ENCODE data around the gene NR1I2. TPM values are rescaled to one million over a fixed set of nuclear protein-coding genes. Genes with fewer than 3 reads are reported as not detected.
A peak's percentile ranks its signal among the peaks of the same experiment; 100 is the strongest.

The NR1I2 gene
- total and polyA plus RNA-seq, 4 donors, result 3.2 to 121 (median 48.1) TPM

DNA sequence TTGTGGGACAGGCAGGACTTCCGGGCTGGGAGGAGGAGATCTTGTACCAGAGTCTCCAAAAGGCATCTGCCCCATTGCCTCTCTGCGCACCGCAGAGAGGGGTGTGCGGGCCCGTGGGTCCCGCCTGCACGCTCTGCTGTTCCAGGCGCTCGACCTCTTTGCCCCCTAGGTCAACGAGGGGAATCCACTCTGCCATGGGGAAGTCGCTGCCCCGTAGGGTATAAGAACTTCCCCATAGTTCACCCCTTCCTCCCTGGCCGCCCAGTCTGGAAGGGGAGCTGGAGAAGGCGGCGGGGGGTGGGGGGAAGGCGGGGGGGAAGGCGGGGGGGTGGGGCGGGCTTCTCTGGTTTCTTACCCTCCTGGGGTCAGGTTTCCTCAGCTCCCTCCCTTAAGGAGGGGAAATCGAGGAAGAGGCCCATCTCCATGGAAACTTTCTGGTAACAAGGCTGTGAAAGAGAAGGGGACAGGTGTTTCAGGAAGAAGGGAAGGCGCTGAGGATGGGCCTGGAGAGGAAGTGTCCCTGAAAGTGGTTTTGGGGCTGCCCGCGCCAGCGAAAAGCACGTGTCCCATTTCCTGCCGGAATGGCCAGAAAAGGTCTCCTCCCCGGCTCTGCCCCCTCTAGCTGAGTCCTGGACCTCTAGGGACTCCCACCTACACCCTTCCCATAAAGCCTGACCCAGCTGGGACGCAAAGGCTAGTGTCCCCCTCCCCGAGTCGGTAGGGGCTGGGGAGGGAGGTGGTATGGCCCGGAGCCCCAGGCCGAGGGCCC, 27.5 kb downstream of the NR1I2 start:
- DNase-seq (ENCODE audit: low spot score), result no peak
- peaks cover 15 to 44% (median 27%) of the 10 kb centered on the region in 4 donors for H3K36me3 ChIP-seq (ENCODE audit: control insufficient read depth in 4 of 4, insufficient read depth in 3 of 4, low read depth in 1 of 4, low read length in 3 of 4)
- peak overlapping the region in 1 of 3 donors; percentile 25 for H3K4me3 ChIP-seq (ENCODE audit: low read depth in 1 of 3, low read length in 3 of 3)
- no peaks in the 10 kb centered on the region for H3K27me3 ChIP-seq (ENCODE audit: control insufficient read depth in 4 of 4, insufficient read depth in 4 of 4, low read length in 3 of 4)
- H3K9me3 ChIP-seq (ENCODE audit: control insufficient read depth in 4 of 4, low read length in 3 of 4), result no peaks in the 10 kb centered on the region
- peaks cover 0 to 7% (median 1%) of the 10 kb centered on the region in 4 donors for H3K4me1 ChIP-seq (ENCODE audit: control insufficient read depth in 4 of 4, insufficient read depth in 4 of 4, low read length in 3 of 4)
- WGBS, result 71% methylated on average over 31 of the region's 31 CpGs
- no peak overlapping the region for H3K9ac ChIP-seq (ENCODE audit: low read depth in 1 of 2, low read length in 2 of 2)
- TF ChIP-seq YY1 (IDR thresholded peaks at IDR 0.05), result no peak
- TF ChIP-seq HNF4A (conservative IDR thresholded peaks at IDR 0.05), result no peak
- no peak for TF ChIP-seq SP1 (IDR thresholded peaks at IDR 0.05)
- no peak for TF ChIP-seq RAD21 (IDR thresholded peaks at IDR 0.05)
- TF ChIP-seq GABPA (IDR thresholded peaks at IDR 0.05 in 1 of 2, conservative IDR thresholded peaks at IDR 0.05 in 1 of 2), result no peak
- TF ChIP-seq, protein P1, sequence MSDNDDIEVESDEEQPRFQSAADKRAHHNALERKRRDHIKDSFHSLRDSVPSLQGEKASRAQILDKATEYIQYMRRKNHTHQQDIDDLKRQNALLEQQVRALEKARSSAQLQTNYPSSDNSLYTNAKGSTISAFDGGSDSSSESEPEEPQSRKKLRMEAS (IDR thresholded peaks at IDR 0.05), result no peak
- TF ChIP-seq CTCF (IDR thresholded peaks at IDR 0.05; ENCODE audit: low read depth, low read length, missing input control), result no peak
- TF ChIP-seq, protein P2, sequence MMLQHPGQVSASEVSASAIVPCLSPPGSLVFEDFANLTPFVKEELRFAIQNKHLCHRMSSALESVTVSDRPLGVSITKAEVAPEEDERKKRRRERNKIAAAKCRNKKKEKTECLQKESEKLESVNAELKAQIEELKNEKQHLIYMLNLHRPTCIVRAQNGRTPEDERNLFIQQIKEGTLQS (IDR thresholded peaks at IDR 0.05), result no peak
- no peak for TF ChIP-seq FOXA1 (IDR thresholded peaks at IDR 0.05)
- TF ChIP-seq HNF4G (IDR thresholded peaks at IDR 0.05), result no peak
- TF ChIP-seq JUND (IDR thresholded peaks at IDR 0.05), result no peak
- TF ChIP-seq RXRA (IDR thresholded peaks at IDR 0.05), result no peak
- TF ChIP-seq FOXA2 (IDR thresholded peaks at IDR 0.05), result no peak
- no peak for TF ChIP-seq ZBTB33 (IDR thresholded peaks at IDR 0.05)
- no peak for TF ChIP-seq REST (IDR thresholded peaks at IDR 0.05)
- no peak overlapping the region for H3K27ac ChIP-seq (ENCODE audit: low read depth in 1 of 2, low read length in 2 of 2)

Measured in liver (tissue), 9 donors.